WTC11 (cell line): ENCODE measurements around the gene TMEM59. TPM values are rescaled to one million over a fixed set of nuclear protein-coding genes. Genes with fewer than 3 reads are reported as not detected.

Source experiments
- ATAC-seq: fragments of 200-7000 bp; cut with Tn5 transposase; 2 replicates; pipeline ENCODE4 v1.10.0; 2021; ENCODE audit warnings: mild to moderate bottlenecking, moderate library complexity
- CTCF ChIA-PET: fragments of 300-600 bp; sonication (Branson Sonifier 250); formaldehyde crosslinking; loops from one replicate; lab custom pipeline; 2021; ENCODE audit warnings: antibody characterized with exemption; lab: Charles Lee
- POLR2A ChIA-PET: fragments of 350-600 bp; sonication (Branson Sonifier 250); formaldehyde crosslinking; loops from one replicate; lab custom pipeline; 2021; ENCODE audit warnings: antibody characterized with exemption; lab: Charles Lee
- DNase-seq: peaks from one replicate; pipeline ENCODE4 v3.0.0; 2021; ENCODE audit warnings: low spot score
- H3K27ac Mint-ChIP-seq: 2 replicates; pipeline ENCODE4 v1.8.0; 2021; ENCODE audit warnings: mixed read lengths
- H3K27me3 Mint-ChIP-seq: 2 replicates; pipeline ENCODE4 v1.8.0; 2021; ENCODE audit warnings: low read depth, mild to moderate bottlenecking, moderate library complexity, mixed read lengths
- H3K36me3 Mint-ChIP-seq: 2 replicates; pipeline ENCODE4 v1.8.0; 2021; ENCODE audit warnings: mixed read lengths
- H3K4me1 Mint-ChIP-seq: 2 replicates; pipeline ENCODE4 v1.8.0; 2022; ENCODE audit warnings: mixed read lengths
- H3K4me3 Mint-ChIP-seq: 2 replicates; pipeline ENCODE4 v1.8.0; 2021; ENCODE audit warnings: mild to moderate bottlenecking, moderate library complexity, mixed read lengths
- H3K9me3 Mint-ChIP-seq: 2 replicates; pipeline ENCODE4 v1.8.0; 2021; ENCODE audit warnings: mixed read lengths
- ATF1 ChIP-seq: sonication (generic); formaldehyde crosslinking; IDR thresholded peaks from 2 replicates; pipeline ENCODE4 v1.8.1; 2023; ENCODE audit warnings: mild to moderate bottlenecking, moderate library complexity, missing genetic modification reagents
- ATF3 ChIP-seq: sonication (generic); formaldehyde crosslinking; conservative IDR thresholded peaks from 2 replicates; pipeline ENCODE4 v1.8.1; 2022; ENCODE audit warnings: mild to moderate bottlenecking, missing genetic modification reagents
- CTCF ChIP-seq: fragments of 200-600 bp; IDR thresholded peaks from 2 replicates; pipeline ENCODE4 v1.8.0; 2022; ENCODE audit warnings: antibody characterized with exemption
- E2F4 ChIP-seq: sonication (generic); formaldehyde crosslinking; IDR thresholded peaks from 2 replicates; pipeline ENCODE4 v1.8.1; 2022; ENCODE audit warnings: low read depth, mild to moderate bottlenecking, moderate library complexity, missing genetic modification reagents, borderline replicate concordance
- ERG ChIP-seq: fragments of 250-450 bp; sonication (Bioruptor Pico); IDR thresholded peaks from 2 replicates; pipeline ENCODE4 v1.8.0; 2021; ENCODE audit warnings: mild to moderate bottlenecking
- GABPB1 ChIP-seq: sonication (generic); formaldehyde crosslinking; IDR thresholded peaks from 2 replicates; pipeline ENCODE4 v1.8.1; 2023; ENCODE audit warnings: mild to moderate bottlenecking, missing genetic modification reagents
- GRHL2 ChIP-seq: fragments of 250-450 bp; sonication (Bioruptor Pico); IDR thresholded peaks from 2 replicates; pipeline ENCODE4 v1.8.0; 2022; ENCODE audit warnings: mild to moderate bottlenecking, moderate library complexity; ENCODE audit not compliant: insufficient replicate concordance, severe bottlenecking
- HMGXB4 ChIP-seq: sonication (generic); formaldehyde crosslinking; IDR thresholded peaks from 2 replicates; pipeline ENCODE4 v1.8.1; 2023; ENCODE audit warnings: mild to moderate bottlenecking, moderate library complexity, missing genetic modification reagents
- JAZF1 ChIP-seq: fragments of 250-450 bp; sonication (Bioruptor Pico); IDR thresholded peaks from 2 replicates; pipeline ENCODE4 v1.9.0; 2021; ENCODE audit warnings: moderate library complexity, mild to moderate bottlenecking, inconsistent platforms
- KAT7 ChIP-seq: sonication (generic); formaldehyde crosslinking; IDR thresholded peaks from 2 replicates; pipeline ENCODE4 v1.8.1; 2023; ENCODE audit warnings: missing genetic modification reagents, mild to moderate bottlenecking, borderline replicate concordance
- MLX ChIP-seq: sonication (generic); formaldehyde crosslinking; IDR thresholded peaks from 2 replicates; pipeline ENCODE4 v1.8.1; 2023; ENCODE audit warnings: mild to moderate bottlenecking, missing genetic modification reagents, moderate library complexity
- MXD4 ChIP-seq: fragments of 250-450 bp; sonication (Bioruptor Pico); IDR thresholded peaks from 2 replicates; pipeline ENCODE4 v1.8.0; 2021; ENCODE audit warnings: mild to moderate bottlenecking, moderate library complexity, borderline replicate concordance
- NR3C1 ChIP-seq: sonication (generic); formaldehyde crosslinking; conservative IDR thresholded peaks from 2 replicates; pipeline ENCODE4 v1.8.1; 2023; ENCODE audit warnings: low read depth, mild to moderate bottlenecking, missing genetic modification reagents
- PRDM15 ChIP-seq: sonication (generic); formaldehyde crosslinking; IDR thresholded peaks from 2 replicates; pipeline ENCODE4 v1.8.0; 2022; ENCODE audit warnings: missing genetic modification reagents
- PRRX2 ChIP-seq: fragments of 250-450 bp; sonication (Bioruptor Pico); IDR thresholded peaks from 2 replicates; pipeline ENCODE4 v1.8.0; 2021; ENCODE audit warnings: mild to moderate bottlenecking
- ZNF532 ChIP-seq: fragments of 250-450 bp; sonication (Bioruptor Pico); IDR thresholded peaks from 2 replicates; pipeline ENCODE4 v1.9.0; 2021; ENCODE audit warnings: mild to moderate bottlenecking, borderline replicate concordance
- total RNA-seq: library from RNA; stranded (reverse); gene quantifications from 3 replicates; pipeline ENCODE4 v1.2.3, GENCODE V29; 2021

TMEM59 gene
- total RNA-seq, 1 experiment from 2014 or later = 122 TPM

- ChIA-PET POLR2A (interaction anchor here (0.6 kb wide), 1 partner anchor 616 kb away, joined by 4 read pairs; no protein-coding TSS in a partner anchor), CTCF (interaction anchor here (1.0 to 2.0 kb wide), 2 partner anchors 34 to 56 kb away, joined by 3 to 9 read pairs; no protein-coding TSS in a partner anchor)
- no peak for TF ChIP-seq MLX (CRISPR knock-in tag)
- TF ChIP-seq GABPB1 (CRISPR knock-in tag) = no peak
- no peak for TF ChIP-seq MXD4 (CRISPR knock-in tag)
- TF ChIP-seq NR3C1 = no peak
- no peak for TF ChIP-seq ZNF532 (CRISPR knock-in tag)
- TF ChIP-seq PRDM15 = no peak
- TF ChIP-seq PRRX2 (CRISPR knock-in tag) = no peak
- no peak for TF ChIP-seq KAT7
- no peak for TF ChIP-seq ATF3 (CRISPR knock-in tag)
- ATAC-seq (no peak), DNase-seq (no peak)
- Mint-ChIP-seq H3K27ac (no peak overlapping the region; the same call in 1 of the 2 replicates), H3K27me3 (no peaks in the 10 kb centered on the region), H3K4me1 (peaks cover 3% of the 10 kb centered on the region), H3K9me3 (no peaks in the 10 kb centered on the region), H3K36me3 (peaks cover 7% of the 10 kb centered on the region), H3K4me3 (no peak overlapping the region)
Measured at GRCh38 chr1:54047384-54048305, 5.4 kb downstream of the TMEM59 start.

GRCh38 chr1:54046671-54047383, 6.2 kb downstream of the TMEM59 start:
- TF ChIP-seq E2F4 (CRISPR knock-in tag) (no peak), PRRX2 (CRISPR knock-in tag) (no peak), HMGXB4 (CRISPR knock-in tag) (no peak), CTCF (no peak), JAZF1 (CRISPR knock-in tag) (no peak), ERG (CRISPR knock-in tag) (no peak), GRHL2 (CRISPR knock-in tag) (no peak), ATF1 (CRISPR knock-in tag) (no peak)
- peaks cover 15% of the 10 kb centered on the region for H3K36me3 Mint-ChIP-seq
- ChIA-PET POLR2A (no interaction called here), CTCF (interaction anchor here (2.0 kb wide), 1 partner anchor 55 kb away, joined by 9 read pairs; no protein-coding TSS in a partner anchor)
- H3K27ac Mint-ChIP-seq = no peak overlapping the region; the same call in 1 of the 2 replicates
- ATAC-seq (no peak), DNase-seq (no peak)
- H3K9me3 Mint-ChIP-seq = no peaks in the 10 kb centered on the region
- H3K27me3 Mint-ChIP-seq = no peaks in the 10 kb centered on the region
- peaks cover 3% of the 10 kb centered on the region for H3K4me1 Mint-ChIP-seq
- H3K4me3 Mint-ChIP-seq = no peak overlapping the region
